GM23248 (cell line): Measurements from ENCODE around the gene SEC16A. TPM values are rescaled to one million over a fixed set of nuclear protein-coding genes. Genes with fewer than 3 reads are reported as not detected.

Source experiments
- DNase-seq: peaks from one replicate; pipeline ENCODE4 v3.0.0-alpha.2; 2015
- H2AFZ ChIP-seq: fragments of 200-600 bp; sonication (generic); 2 replicates; pipeline ENCODE4 v1.6.1; 2016; ENCODE audit warnings: antibody characterized with exemption
- H3F3A ChIP-seq: fragments of 200-600 bp; sonication (generic); 2 replicates; pipeline ENCODE4 v1.6.1; 2016; ENCODE audit warnings: mild to moderate bottlenecking, antibody characterized with exemption, mixed run types; ENCODE audit not compliant: insufficient read depth
- H3K27ac ChIP-seq: fragments of 200-600 bp; sonication (generic); 2 replicates; pipeline ENCODE4 v1.5.1; 2016; ENCODE audit warnings: mild to moderate bottlenecking
- H3K27me3 ChIP-seq: fragments of 200-600 bp; sonication (generic); replicated peaks from 2 replicates; pipeline ENCODE4 v1.6.1; 2016; ENCODE audit warnings: mild to moderate bottlenecking; ENCODE audit not compliant: insufficient read depth
- H3K36me3 ChIP-seq: fragments of 200-600 bp; sonication (generic); 2 replicates; pipeline ENCODE4 v1.6.1; 2016; ENCODE audit warnings: low read depth, mild to moderate bottlenecking
- H3K4me1 ChIP-seq: fragments of 200-600 bp; sonication (generic); 2 replicates; pipeline ENCODE4 v1.6.1; 2016; ENCODE audit warnings: mild to moderate bottlenecking; ENCODE audit not compliant: insufficient read depth
- H3K4me2 ChIP-seq: fragments of 200-600 bp; sonication (generic); one replicate; pipeline ENCODE4 v1.6.1; 2016; ENCODE audit warnings: mild to moderate bottlenecking; ENCODE audit not compliant: unreplicated experiment
- H3K4me3 ChIP-seq: fragments of 200-600 bp; sonication (generic); 2 replicates; pipeline ENCODE4 v1.5.1; 2016; ENCODE audit warnings: mild to moderate bottlenecking
- H3K79me2 ChIP-seq: fragments of 200-600 bp; sonication (generic); 2 replicates; pipeline ENCODE4 v1.6.1; 2016; ENCODE audit warnings: mild to moderate bottlenecking; ENCODE audit not compliant: insufficient read depth
- H3K9ac ChIP-seq: fragments of 200-600 bp; sonication (generic); 2 replicates; pipeline ENCODE4 v1.6.1; 2016; ENCODE audit warnings: mild to moderate bottlenecking
- H3K9me2 ChIP-seq: fragments of 200-600 bp; sonication (generic); 2 replicates; pipeline ENCODE4 v1.6.1; 2016; ENCODE audit warnings: mixed run types, mild to moderate bottlenecking, moderate library complexity; ENCODE audit not compliant: insufficient read depth
- H3K9me3 ChIP-seq: fragments of 200-600 bp; sonication (generic); one replicate; pipeline ENCODE4 v1.6.1; 2017; ENCODE audit warnings: low read depth
- H4K20me1 ChIP-seq: fragments of 200-600 bp; sonication (generic); 2 replicates; pipeline ENCODE4 v1.6.0; 2016; ENCODE audit not compliant: insufficient read depth
- EZH2 ChIP-seq: fragments of 200-600 bp; sonication (generic); IDR thresholded peaks from 2 replicates; pipeline ENCODE4 v1.6.1; 2018; ENCODE audit warnings: antibody characterized with exemption, mild to moderate bottlenecking; ENCODE audit not compliant: insufficient read depth, poor library complexity, severe bottlenecking
- EZH2phosphoT487 ChIP-seq: fragments of 200-600 bp; sonication (generic); IDR thresholded peaks from 2 replicates; pipeline ENCODE4 v1.6.1; 2018; ENCODE audit warnings: antibody characterized with exemption, moderate library complexity, mild to moderate bottlenecking, low read depth; ENCODE audit not compliant: insufficient read depth
- WGBS, 2 experiments: methylation state at CpG; one replicate each; pipeline ENCODE4 v1.1.6; 2015 to 2017; ENCODE audit warnings: low lambda C conversion rate in 2 of 2, low coverage in 1 of 2; ENCODE audit errors: missing lambda C conversion rate in 2 of 2; 5-methylcytosine and 5-hydroxymethylcytosine counted together
- in situ Hi-C: fragments of 300-500 bp; cut with MboI; formaldehyde crosslinking; loops from 2 replicates; pipeline ENCODE4 v1.15.0; 2020
- polyA plus RNA-seq: library from polyadenylated mRNA; unstranded; fragments of >200 nt; fragmentation: Nextera tagmentation; extraction: Ambion mirVana; gene quantifications from 2 replicates; pipeline ENCODE4 v1.2.1, GENCODE V29; 2016
- total RNA-seq: library from RNA; depleted of rRNA; stranded (reverse); fragments of >200 nt; shearing (Covaris generic); gene quantifications from 2 replicates; pipeline ENCODE4 v1.2.3, GENCODE V29; 2014

The SEC16A gene
- total and polyA plus RNA-seq, 2 experiments from 2014 or later, result 34.5 to 43.4 TPM

- H3K36me3 ChIP-seq, result peaks cover 47% of the 10 kb centered on the region; the same call in 1 of the 2 replicates
- no peak for TF ChIP-seq EZH2
- WGBS, 2 experiments, result 79 to 82% methylated on average over 23 to 24 of the region's 25 CpGs
Measured at GRCh38 chr9:136476369-136477150, 6.3 kb downstream of the SEC16A start.

DNA sequence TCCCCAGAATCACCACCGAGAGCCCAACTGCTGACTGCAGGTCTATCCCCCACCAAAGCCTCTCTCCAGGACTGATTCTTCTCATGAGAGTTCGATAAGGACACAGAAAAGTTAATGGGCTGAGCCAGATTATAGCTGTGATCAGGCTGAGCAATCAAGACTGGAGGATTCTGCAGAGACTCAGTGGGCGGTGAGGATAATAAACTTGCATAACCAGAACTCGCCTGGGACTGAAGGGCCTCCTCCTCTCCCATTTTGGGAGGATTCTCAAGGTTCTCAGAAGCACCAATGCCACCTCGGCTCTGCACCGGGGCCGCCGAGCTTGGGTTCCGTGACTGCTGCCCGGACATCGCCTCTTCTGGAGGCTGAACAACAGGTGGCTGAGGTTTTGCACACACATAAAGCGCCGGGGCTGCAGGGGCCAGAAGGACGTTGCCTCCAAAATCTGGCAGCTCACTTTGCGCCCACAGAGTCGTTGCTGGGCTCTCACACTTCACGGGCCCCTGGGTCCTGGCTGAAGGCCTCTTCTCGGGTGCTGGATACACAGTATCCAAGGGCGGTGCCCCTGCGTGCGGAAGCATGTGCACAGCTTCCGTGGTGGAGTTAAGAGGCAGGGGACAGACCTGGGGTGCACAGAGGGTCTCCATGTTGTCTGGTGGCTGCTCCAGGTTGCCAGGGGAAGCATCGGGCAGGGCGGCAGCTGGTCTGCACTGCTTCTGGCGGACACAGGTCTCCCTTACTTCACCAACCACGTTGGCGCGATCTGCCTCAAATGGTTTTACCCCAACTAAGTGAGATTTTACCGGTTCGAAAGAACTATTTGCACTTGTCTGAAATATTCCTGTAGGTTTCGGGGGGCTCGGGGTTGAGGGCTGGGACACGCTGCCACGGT, 7.6 kb downstream of the SEC16A start:
- DNase-seq, result no peak
- H3K4me1 ChIP-seq, result no peaks in the 10 kb centered on the region
- 86 to 88% methylated on average over 32 to 34 of the region's 34 CpGs for WGBS, 2 experiments
- in situ Hi-C loops, result no loop called here
- peaks cover 58% of the 10 kb centered on the region; the same call in 1 of the 2 replicates for H3K36me3 ChIP-seq
- H3K79me2 ChIP-seq, result peaks cover 100% of the 10 kb centered on the region
- no peak for TF ChIP-seq EZH2
- no peak for TF ChIP-seq EZH2phosphoT487
- H3K4me2 ChIP-seq, result no peak overlapping the region
- H3K9ac ChIP-seq, result no peak overlapping the region
- H2AFZ ChIP-seq, result no peak overlapping the region
- H3F3A ChIP-seq, result no peaks in the 10 kb centered on the region
- no peak overlapping the region for H3K27ac ChIP-seq
- H3K9me3 ChIP-seq, result no peaks in the 10 kb centered on the region
- no peaks in the 10 kb centered on the region for H3K27me3 ChIP-seq
- no peaks in the 10 kb centered on the region; the same call in 1 of the 2 replicates for H4K20me1 ChIP-seq
- no peaks in the 10 kb centered on the region for H3K9me2 ChIP-seq
- H3K4me3 ChIP-seq, result no peak overlapping the region

More at GRCh38 chr9:136476369-136477150, 6.3 kb downstream of the SEC16A start:
- Histone ChIP-seq H3K79me2 (peaks cover 100% of the 10 kb centered on the region), H3K4me3 (no peak overlapping the region), H2AFZ (no peak overlapping the region), H3K4me1 (peaks cover 8% of the 10 kb centered on the region; the same call in 1 of the 2 replicates), H3K9me3 (no peaks in the 10 kb centered on the region), H3F3A (peaks cover 2% of the 10 kb centered on the region; the same call in 1 of the 2 replicates), H3K9me2 (no peaks in the 10 kb centered on the region), H3K9ac (no peak overlapping the region), H3K27ac (no peak overlapping the region), H3K4me2 (no peak overlapping the region), H3K27me3 (no peaks in the 10 kb centered on the region), H4K20me1 (peaks cover 4% of the 10 kb centered on the region; the same call in 1 of the 2 replicates)
- in situ Hi-C loops, result no loop called here
- no peak for DNase-seq

- Histone ChIP-seq H3K36me3 (peaks cover 61% of the 10 kb centered on the region; the same call in 1 of the 2 replicates), H2AFZ (no peak overlapping the region), H3K9me3 (no peaks in the 10 kb centered on the region), H3F3A (no peaks in the 10 kb centered on the region), H3K27me3 (no peaks in the 10 kb centered on the region), H4K20me1 (no peaks in the 10 kb centered on the region; the same call in 1 of the 2 replicates), H3K9ac (no peak overlapping the region), H3K4me1 (no peaks in the 10 kb centered on the region), H3K27ac (no peak overlapping the region), H3K79me2 (peaks cover 100% of the 10 kb centered on the region), H3K9me2 (no peaks in the 10 kb centered on the region), H3K4me2 (no peak overlapping the region), H3K4me3 (no peak overlapping the region)
- no peak for TF ChIP-seq EZH2phosphoT487
- no peak for TF ChIP-seq EZH2
- no peak for DNase-seq
- in situ Hi-C loops, result no loop called here
- 89 to 90% methylated on average over 27 of the region's 27 CpGs for WGBS, 2 experiments
Measured at GRCh38 chr9:136474021-136474640, 8.7 kb downstream of the SEC16A start.

DNA sequence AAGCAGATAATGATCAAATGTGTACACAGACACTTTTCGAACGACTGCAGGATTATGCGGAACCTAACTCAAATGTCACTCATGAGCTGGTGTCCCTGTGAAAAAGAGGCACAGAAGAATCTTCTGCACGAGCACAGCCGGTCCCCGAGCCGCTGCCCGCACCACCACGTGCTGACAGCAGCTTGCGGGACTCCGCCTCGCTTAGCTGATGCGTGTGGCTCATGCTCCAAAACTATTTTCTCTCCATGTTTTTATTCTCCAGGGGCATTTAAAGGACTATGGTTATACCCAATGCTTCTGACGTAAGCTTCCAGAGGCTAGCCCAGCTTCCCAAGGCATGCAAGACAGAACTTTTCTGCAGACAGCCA, 9.5 kb downstream of the SEC16A start:
- Histone ChIP-seq H3K9me3 (no peaks in the 10 kb centered on the region), H3K27ac (no peak overlapping the region), H3K4me1 (no peaks in the 10 kb centered on the region), H3K79me2 (peaks cover 100% of the 10 kb centered on the region), H3K36me3 (peaks cover 62% of the 10 kb centered on the region), H2AFZ (no peak overlapping the region), H3K4me3 (no peak overlapping the region), H3K27me3 (no peaks in the 10 kb centered on the region), H3F3A (no peaks in the 10 kb centered on the region), H4K20me1 (no peaks in the 10 kb centered on the region; the same call in 1 of the 2 replicates), H3K4me2 (no peak overlapping the region), H3K9me2 (no peaks in the 10 kb centered on the region), H3K9ac (no peak overlapping the region)
- in situ Hi-C loops, result no loop called here
- 93 to 94% methylated on average over 14 of the region's 14 CpGs for WGBS, 2 experiments
- TF ChIP-seq EZH2 (no peak), EZH2phosphoT487 (no peak)
- no peak for DNase-seq
